ENCODE results near the gene ZCWPW1.
"Not testable (repeated sequence)": the region's sequence is repeated elsewhere in the genome, so short reads cannot be mapped to it uniquely, and the experiment has no call there.

Gene ZCWPW1

GRCh38 chr7:100387695-100388094 is 40.8 kb downstream of the ZCWPW1 start:
- TF ChIP-seq, protein P1, sequence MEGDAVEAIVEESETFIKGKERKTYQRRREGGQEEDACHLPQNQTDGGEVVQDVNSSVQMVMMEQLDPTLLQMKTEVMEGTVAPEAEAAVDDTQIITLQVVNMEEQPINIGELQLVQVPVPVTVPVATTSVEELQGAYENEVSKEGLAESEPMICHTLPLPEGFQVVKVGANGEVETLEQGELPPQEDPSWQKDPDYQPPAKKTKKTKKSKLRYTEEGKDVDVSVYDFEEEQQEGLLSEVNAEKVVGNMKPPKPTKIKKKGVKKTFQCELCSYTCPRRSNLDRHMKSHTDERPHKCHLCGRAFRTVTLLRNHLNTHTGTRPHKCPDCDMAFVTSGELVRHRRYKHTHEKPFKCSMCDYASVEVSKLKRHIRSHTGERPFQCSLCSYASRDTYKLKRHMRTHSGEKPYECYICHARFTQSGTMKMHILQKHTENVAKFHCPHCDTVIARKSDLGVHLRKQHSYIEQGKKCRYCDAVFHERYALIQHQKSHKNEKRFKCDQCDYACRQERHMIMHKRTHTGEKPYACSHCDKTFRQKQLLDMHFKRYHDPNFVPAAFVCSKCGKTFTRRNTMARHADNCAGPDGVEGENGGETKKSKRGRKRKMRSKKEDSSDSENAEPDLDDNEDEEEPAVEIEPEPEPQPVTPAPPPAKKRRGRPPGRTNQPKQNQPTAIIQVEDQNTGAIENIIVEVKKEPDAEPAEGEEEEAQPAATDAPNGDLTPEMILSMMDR (IDR thresholded peaks at IDR 0.05; ENCODE audit: borderline replicate concordance, insufficient read depth, low read depth, low read length) = no peak
- no peak overlapping the region for H3K4me3 ChIP-seq (ENCODE audit: low read depth, low read length)

DNA sequence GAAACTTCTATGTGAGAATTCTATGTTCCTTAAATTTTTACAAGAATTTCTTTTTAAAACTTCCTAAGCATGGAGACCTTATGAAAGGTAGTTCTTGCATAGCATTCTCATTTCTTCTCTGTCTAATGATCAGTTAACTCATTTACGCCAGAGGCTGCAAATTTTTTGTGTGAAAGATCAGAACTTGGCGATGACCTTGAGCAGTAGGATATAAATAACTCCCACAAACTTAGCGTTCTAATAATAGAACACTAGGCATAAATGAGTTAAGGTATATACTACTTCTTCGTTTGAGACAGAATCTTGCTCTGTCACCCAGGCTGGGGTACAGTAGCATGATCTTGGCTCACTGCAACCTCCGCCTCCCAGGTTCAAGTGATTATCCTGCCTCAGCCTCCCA is 41.6 kb downstream of the ZCWPW1 start:
- H3K4me3 ChIP-seq (ENCODE audit: low read depth, low read length) = no peak overlapping the region
- TF ChIP-seq, protein P1 (IDR thresholded peaks at IDR 0.05; ENCODE audit: borderline replicate concordance, insufficient read depth, low read depth, low read length) = no peak

GRCh38 chr7:100384628-100385294 is 43.7 kb downstream of the ZCWPW1 start:
- TF ChIP-seq, protein P1 (IDR thresholded peaks at IDR 0.05; ENCODE audit: borderline replicate concordance, insufficient read depth, low read depth, low read length) = no peak

DNA sequence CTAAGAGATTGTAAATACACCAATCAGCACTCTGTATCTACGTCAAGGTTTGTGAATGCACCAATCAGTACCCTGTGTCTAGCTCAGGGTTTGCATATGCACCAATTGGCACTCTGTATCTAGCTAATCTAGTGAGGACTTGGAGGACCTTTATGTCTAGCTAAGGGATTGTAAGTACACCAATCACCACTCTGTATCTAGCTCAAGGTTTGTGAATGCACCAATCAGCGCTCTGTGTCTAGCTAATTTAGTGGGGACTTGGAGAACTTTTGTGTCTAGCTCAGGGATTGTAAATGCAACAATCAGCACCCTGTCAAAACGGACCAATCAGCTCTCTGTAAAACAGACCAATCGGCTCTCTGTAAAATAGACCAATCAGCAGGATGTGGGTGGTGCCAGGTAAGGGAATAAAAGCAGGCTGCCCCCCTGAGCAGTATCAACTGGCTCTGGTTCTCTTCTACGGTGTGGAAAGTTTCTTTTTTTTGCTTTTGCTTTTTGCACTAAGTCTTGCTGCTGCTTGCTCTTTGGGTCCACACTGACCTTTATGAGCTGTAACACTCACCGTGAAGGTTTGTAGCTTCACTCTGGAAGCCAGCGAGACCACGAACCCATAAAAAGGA is 46.2 kb downstream of the ZCWPW1 start:
- not testable (repeated sequence) for H3K4me3 ChIP-seq (ENCODE audit: low read depth, low read length)

More at GRCh38 chr7:100384628-100385294, 43.7 kb downstream of the ZCWPW1 start:
- no peak overlapping the region for H3K4me3 ChIP-seq (ENCODE audit: low read depth, low read length)

- H3K4me3 ChIP-seq (ENCODE audit: low read depth, low read length) = not testable (repeated sequence)
Measured at GRCh38 chr7:100381531-100382233, 46.8 kb downstream of the ZCWPW1 start.

GRCh38 chr7:100380196-100380595 is 48.3 kb downstream of the ZCWPW1 start:
- TF ChIP-seq, protein P1 (IDR thresholded peaks at IDR 0.05; ENCODE audit: borderline replicate concordance, insufficient read depth, low read depth, low read length) = no peak
- H3K4me3 ChIP-seq (ENCODE audit: low read depth, low read length) = no peak overlapping the region

GRCh38 chr7:100378114-100378755 is 50.3 kb downstream of the ZCWPW1 start:
- no peak overlapping the region for H3K4me3 ChIP-seq (ENCODE audit: low read depth, low read length)
- TF ChIP-seq, protein P1 (IDR thresholded peaks at IDR 0.05; ENCODE audit: borderline replicate concordance, insufficient read depth, low read depth, low read length) = no peak

Measured in GM12875 (cell line).